ENCODE results near the gene GLT8D1.

Gene GLT8D1

DNA sequence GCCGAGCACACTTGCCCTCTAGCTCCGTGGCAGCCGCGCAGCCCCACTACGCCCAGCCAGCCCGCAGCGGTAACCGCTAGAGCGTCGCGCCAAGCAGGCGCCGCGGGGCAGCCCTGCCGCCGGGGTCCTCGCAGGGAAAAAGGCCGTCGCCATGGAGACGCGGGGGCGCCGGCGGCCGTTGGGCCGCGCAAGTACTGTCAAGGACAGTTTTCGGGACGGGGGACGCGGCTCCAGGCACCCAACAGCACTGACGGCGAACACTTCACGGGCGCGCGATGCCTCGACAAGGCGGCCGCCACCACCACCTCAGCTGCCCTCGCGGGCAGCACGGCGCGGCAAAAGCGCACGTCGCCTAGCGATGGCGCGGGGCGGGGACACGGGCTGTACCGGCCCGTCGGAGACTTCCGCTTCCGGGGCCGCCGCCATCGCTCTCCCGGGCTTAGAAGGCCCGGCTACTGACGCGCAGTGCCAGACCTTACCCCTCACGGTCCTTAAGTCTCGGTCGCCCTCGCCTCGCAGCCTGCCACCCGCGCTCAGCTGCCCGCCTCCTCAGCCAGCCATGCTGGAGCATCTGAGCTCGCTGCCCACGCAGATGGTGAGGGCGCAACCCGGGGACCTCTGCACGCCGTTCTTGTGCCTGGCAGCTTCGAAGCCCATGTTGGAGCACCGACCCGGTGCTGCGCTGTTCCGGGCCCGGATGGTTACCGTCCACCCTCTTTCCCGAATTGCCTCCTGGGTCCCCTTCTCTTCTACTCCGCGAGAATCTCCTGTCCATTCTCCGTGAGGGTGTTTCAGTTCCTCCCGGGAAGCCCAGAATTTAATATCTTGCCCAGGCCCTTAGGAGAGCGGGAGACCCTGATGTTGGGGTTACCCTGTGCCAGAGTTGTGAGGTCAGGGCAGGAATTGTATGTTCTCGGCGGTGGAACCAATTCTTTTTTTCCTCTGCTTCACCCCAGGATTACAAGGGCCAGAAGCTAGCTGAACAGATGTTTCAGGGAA is at the start of gene GLT8D1, which contains the start of gene SPCS1 (continued):
- TF ChIP-seq, protein P1, sequence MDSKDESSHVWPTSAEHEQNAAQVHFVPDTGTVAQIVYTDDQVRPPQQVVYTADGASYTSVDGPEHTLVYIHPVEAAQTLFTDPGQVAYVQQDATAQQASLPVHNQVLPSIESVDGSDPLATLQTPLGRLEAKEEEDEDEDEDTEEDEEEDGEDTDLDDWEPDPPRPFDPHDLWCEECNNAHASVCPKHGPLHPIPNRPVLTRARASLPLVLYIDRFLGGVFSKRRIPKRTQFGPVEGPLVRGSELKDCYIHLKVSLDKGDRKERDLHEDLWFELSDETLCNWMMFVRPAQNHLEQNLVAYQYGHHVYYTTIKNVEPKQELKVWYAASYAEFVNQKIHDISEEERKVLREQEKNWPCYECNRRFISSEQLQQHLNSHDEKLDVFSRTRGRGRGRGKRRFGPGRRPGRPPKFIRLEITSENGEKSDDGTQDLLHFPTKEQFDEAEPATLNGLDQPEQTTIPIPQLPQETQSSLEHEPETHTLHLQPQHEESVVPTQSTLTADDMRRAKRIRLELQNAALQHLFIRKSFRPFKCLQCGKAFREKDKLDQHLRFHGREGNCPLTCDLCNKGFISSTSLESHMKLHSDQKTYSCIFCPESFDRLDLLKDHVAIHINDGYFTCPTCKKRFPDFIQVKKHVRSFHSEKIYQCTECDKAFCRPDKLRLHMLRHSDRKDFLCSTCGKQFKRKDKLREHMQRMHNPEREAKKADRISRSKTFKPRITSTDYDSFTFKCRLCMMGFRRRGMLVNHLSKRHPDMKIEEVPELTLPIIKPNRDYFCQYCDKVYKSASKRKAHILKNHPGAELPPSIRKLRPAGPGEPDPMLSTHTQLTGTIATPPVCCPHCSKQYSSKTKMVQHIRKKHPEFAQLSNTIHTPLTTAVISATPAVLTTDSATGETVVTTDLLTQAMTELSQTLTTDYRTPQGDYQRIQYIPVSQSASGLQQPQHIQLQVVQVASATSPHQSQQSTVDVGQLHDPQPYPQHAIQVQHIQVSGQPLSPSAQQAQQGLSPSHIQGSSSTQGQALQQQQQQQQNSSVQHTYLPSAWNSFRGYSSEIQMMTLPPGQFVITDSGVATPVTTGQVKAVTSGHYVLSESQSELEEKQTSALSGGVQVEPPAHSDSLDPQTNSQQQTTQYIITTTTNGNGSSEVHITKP (tag by site-specific recombination; IDR thresholded peaks at IDR 0.05): no peak
- TF ChIP-seq ZBTB48 (tag by site-specific recombination; IDR thresholded peaks at IDR 0.05) (no peak), ZNF26 (tag by site-specific recombination; IDR thresholded peaks at IDR 0.05) (no peak), ZNF747 (tag by site-specific recombination; IDR thresholded peaks at IDR 0.05) (no peak), GFI1B (tag by site-specific recombination; IDR thresholded peaks at IDR 0.05) (no peak), ZFP41 (tag by site-specific recombination; IDR thresholded peaks at IDR 0.05; ENCODE audit: borderline replicate concordance) (no peak), ZFHX2 (tag by site-specific recombination; conservative IDR thresholded peaks at IDR 0.05) (peak; percentile 85), ZNF23 (tag by site-specific recombination; IDR thresholded peaks at IDR 0.05; ENCODE audit: borderline replicate concordance) (no peak), GLI4 (tag by site-specific recombination; IDR thresholded peaks at IDR 0.05) (no peak), BCL11A (tag by site-specific recombination; IDR thresholded peaks at IDR 0.05; ENCODE audit: low read depth) (no peak), ZNF777 (tag by site-specific recombination; IDR thresholded peaks at IDR 0.05; ENCODE audit: borderline replicate concordance) (no peak), ZNF48 (tag by site-specific recombination; IDR thresholded peaks at IDR 0.05) (no peak), ZNF624 (tag by site-specific recombination; IDR thresholded peaks at IDR 0.05) (no peak), KLF1 (tag by site-specific recombination; IDR thresholded peaks at IDR 0.05) (0 out of 2 replicates have a peak, but pooled peaks have one; percentile 8), ZNF76 (tag by site-specific recombination; IDR thresholded peaks at IDR 0.05; ENCODE audit: borderline replicate concordance, low read depth) (peak; percentile 80), ZSCAN5A (tag by site-specific recombination; IDR thresholded peaks at IDR 0.05) (no peak), RBAK (tag by site-specific recombination; IDR thresholded peaks at IDR 0.05) (no peak), PRDM6 (tag by site-specific recombination; IDR thresholded peaks at IDR 0.05) (no peak), ZNF426 (tag by site-specific recombination; IDR thresholded peaks at IDR 0.05) (no peak), PBX3 (CRISPR knock-in tag; IDR thresholded peaks at IDR 0.05) (no peak), ZNF629 (tag by site-specific recombination; IDR thresholded peaks at IDR 0.05) (no peak), ZNF692 (tag by site-specific recombination; IDR thresholded peaks at IDR 0.05) (0 out of 2 replicates have a peak, but pooled peaks have one; percentile 20), ZNF350 (tag by site-specific recombination; IDR thresholded peaks at IDR 0.05) (no peak), ZNF785 (tag by site-specific recombination; IDR thresholded peaks at IDR 0.05) (no peak)
- TF ChIP-seq, protein P2, sequence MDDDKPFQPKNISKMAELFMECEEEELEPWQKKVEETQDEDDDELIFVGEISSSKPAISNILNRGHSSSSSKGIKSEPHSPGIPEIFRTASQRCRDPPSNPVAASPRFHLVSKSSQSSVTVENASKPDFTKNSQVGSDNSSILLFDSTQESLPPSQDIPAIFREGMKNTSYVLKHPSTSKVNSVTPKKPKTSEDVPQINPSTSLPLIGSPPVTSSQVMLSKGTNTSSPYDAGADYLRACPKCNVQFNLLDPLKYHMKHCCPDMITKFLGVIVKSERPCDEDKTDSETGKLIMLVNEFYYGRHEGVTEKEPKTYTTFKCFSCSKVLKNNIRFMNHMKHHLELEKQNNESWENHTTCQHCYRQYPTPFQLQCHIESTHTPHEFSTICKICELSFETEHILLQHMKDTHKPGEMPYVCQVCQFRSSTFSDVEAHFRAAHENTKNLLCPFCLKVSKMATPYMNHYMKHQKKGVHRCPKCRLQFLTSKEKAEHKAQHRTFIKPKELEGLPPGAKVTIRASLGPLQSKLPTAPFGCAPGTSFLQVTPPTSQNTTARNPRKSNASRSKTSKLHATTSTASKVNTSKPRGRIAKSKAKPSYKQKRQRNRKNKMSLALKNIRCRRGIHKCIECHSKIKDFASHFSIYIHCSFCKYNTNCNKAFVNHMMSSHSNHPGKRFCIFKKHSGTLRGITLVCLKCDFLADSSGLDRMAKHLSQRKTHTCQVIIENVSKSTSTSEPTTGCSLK (tag by site-specific recombination; IDR thresholded peaks at IDR 0.05): no peak
